ENCODE data around the gene GRIK2.

Gene GRIK2

DNA sequence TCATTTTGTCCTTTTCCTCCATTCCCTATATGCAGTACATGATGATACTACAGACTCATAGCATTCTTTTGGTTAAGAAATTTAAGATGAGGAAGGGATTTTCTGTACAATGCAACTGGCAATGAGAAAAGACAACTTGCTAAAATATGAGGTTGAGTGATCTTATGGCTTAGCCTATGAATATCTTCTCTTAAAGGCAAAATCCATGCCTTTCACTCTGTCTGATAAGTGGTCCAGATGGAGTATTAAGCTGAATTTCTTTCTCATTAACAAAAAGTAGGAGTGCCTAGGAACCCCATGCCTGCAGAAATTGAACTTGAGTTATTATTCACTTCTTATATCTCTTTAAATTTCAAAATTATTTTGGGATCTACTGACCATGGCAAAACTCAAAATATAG, 135.3 kb downstream of the GRIK2 start:
- no peak overlapping the region for H3K9ac ChIP-seq (ENCODE audit: low read length)
- H2BK120ac ChIP-seq (ENCODE audit: insufficient read depth, low read length, poor library complexity): no peak overlapping the region
- no peaks in the 10 kb centered on the region for H3K9me3 ChIP-seq (ENCODE audit: insufficient read depth, low read depth, low read length)
- no peak overlapping the region for H4K8ac ChIP-seq (ENCODE audit: low read depth, low read length)
- H2AFZ ChIP-seq (ENCODE audit: insufficient read depth, low read length, poor library complexity): no peak overlapping the region
- no peak overlapping the region for H3K14ac ChIP-seq (ENCODE audit: low read length)
- H2BK12ac ChIP-seq (ENCODE audit: low read length): no peak overlapping the region
- no peaks in the 10 kb centered on the region for H3K4me1 ChIP-seq (ENCODE audit: control insufficient read depth in 1 of 2, insufficient read depth in 2 of 2, low read length in 2 of 2)
- no peak overlapping the region for H2BK5ac ChIP-seq (ENCODE audit: low read depth, low read length, poor library complexity)
- no peak overlapping the region for H2AK5ac ChIP-seq (ENCODE audit: low read length)
- H3K18ac ChIP-seq (ENCODE audit: low read length): no peak overlapping the region
- H3K27me3 ChIP-seq (ENCODE audit: insufficient read depth, low read length): no peaks in the 10 kb centered on the region
- H3K4me2 ChIP-seq (ENCODE audit: low read length): no peak overlapping the region
- H4K12ac ChIP-seq (ENCODE audit: low read depth, low read length): no peak overlapping the region
- H3K4me3 ChIP-seq (ENCODE audit: low read depth, low read length): no peak overlapping the region
- H3K79me2 ChIP-seq (ENCODE audit: control insufficient read depth, insufficient read depth, low read length, poor library complexity): no peaks in the 10 kb centered on the region
- no peak overlapping the region for H3K27ac ChIP-seq (ENCODE audit: low read depth, low read length)
- H3K79me1 ChIP-seq (ENCODE audit: low read length): no peaks in the 10 kb centered on the region
- H4K91ac ChIP-seq (ENCODE audit: low read depth, low read length): no peak overlapping the region
- H3K36me3 ChIP-seq (ENCODE audit: control insufficient read depth in 1 of 2, insufficient read depth in 2 of 2, low read length in 2 of 2): no peaks in the 10 kb centered on the region
- H3K4ac ChIP-seq (ENCODE audit: low read depth, low read length): no peak overlapping the region
- no peak overlapping the region for H3K23ac ChIP-seq (ENCODE audit: low read length)
- no peak for DNase-seq

DNA sequence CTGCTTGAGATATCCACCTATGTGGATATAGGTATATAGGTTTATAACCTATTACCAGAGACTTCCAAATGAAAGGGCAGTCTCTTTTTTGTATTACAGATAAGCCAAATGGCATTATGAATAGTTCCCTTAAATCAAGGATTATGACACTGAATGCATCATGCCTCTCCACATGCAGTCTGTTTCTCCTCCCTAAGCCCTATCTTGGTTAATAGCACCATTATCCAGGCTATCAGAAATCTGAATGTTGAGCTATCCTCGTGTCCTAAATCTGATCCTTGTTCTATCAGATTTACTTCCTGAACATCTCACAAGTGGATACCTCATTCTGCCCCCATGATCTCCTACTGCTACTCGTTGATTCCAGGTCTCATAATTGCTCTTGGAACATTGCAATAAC, 138.0 kb downstream of the GRIK2 start:
- no CpG with 5 or more reads among the region's 2 CpGs for WGBS (ENCODE audit: extremely low coverage, insufficient coverage, insufficient read length)
- no peak overlapping the region for H3K27ac ChIP-seq (ENCODE audit: low read depth, low read length)
- no peaks in the 10 kb centered on the region for H3K79me1 ChIP-seq (ENCODE audit: low read length)
- H2AFZ ChIP-seq (ENCODE audit: insufficient read depth, low read length, poor library complexity): no peak overlapping the region
- no peak overlapping the region for H3K4me3 ChIP-seq (ENCODE audit: low read depth, low read length)
- no peak overlapping the region for H3K4me2 ChIP-seq (ENCODE audit: low read length)
- no peak overlapping the region for H3K9ac ChIP-seq (ENCODE audit: low read length)
- no peak overlapping the region for H3K14ac ChIP-seq (ENCODE audit: low read length)
- no peak overlapping the region for H3K4ac ChIP-seq (ENCODE audit: low read depth, low read length)
- no peaks in the 10 kb centered on the region for H3K36me3 ChIP-seq (ENCODE audit: control insufficient read depth in 1 of 2, insufficient read depth in 2 of 2, low read length in 2 of 2)
- no peaks in the 10 kb centered on the region for H3K27me3 ChIP-seq (ENCODE audit: insufficient read depth, low read length)
- DNase-seq: no peak
- no peak overlapping the region for H4K91ac ChIP-seq (ENCODE audit: low read depth, low read length)
- no peak overlapping the region for H2BK120ac ChIP-seq (ENCODE audit: insufficient read depth, low read length, poor library complexity)
- H4K8ac ChIP-seq (ENCODE audit: low read depth, low read length): no peak overlapping the region
- no peak overlapping the region for H3K23ac ChIP-seq (ENCODE audit: low read length)
- no peak overlapping the region for H2BK5ac ChIP-seq (ENCODE audit: low read depth, low read length, poor library complexity)
- H3K9me3 ChIP-seq (ENCODE audit: insufficient read depth, low read depth, low read length): no peaks in the 10 kb centered on the region
- no peak overlapping the region for H2AK5ac ChIP-seq (ENCODE audit: low read length)
- no peaks in the 10 kb centered on the region for H3K79me2 ChIP-seq (ENCODE audit: control insufficient read depth, insufficient read depth, low read length, poor library complexity)
- H4K12ac ChIP-seq (ENCODE audit: low read depth, low read length): no peak overlapping the region
- no peak overlapping the region for H3K18ac ChIP-seq (ENCODE audit: low read length)
- no peak overlapping the region for H2BK12ac ChIP-seq (ENCODE audit: low read length)
- H3K4me1 ChIP-seq (ENCODE audit: control insufficient read depth in 1 of 2, insufficient read depth in 2 of 2, low read length in 2 of 2): no peaks in the 10 kb centered on the region

DNA sequence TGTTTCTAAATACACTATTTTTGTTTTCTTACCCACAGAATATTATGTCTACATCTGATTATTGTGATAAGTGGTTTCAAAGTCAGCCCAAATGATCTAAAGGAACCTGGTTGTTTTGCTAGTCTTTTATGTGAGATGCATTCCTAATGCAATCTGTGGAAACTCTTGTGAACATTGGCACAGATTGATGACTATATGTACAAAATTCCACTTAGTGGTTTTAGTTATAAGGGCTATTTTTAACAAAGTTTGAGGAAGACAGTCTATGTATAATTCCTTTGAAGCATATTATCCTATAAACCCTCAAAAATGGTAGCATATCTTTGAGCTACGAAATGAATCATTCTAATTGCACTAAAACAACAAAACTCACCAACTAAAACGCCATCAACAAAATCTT, 140.9 kb downstream of the GRIK2 start:
- no peak overlapping the region for H3K9ac ChIP-seq (ENCODE audit: low read length)
- H3K4ac ChIP-seq (ENCODE audit: low read depth, low read length): no peak overlapping the region
- no peak overlapping the region for H2BK12ac ChIP-seq (ENCODE audit: low read length)
- H2BK5ac ChIP-seq (ENCODE audit: low read depth, low read length, poor library complexity): no peak overlapping the region
- no peak for DNase-seq
- no peaks in the 10 kb centered on the region for H3K9me3 ChIP-seq (ENCODE audit: insufficient read depth, low read depth, low read length)
- H2BK120ac ChIP-seq (ENCODE audit: insufficient read depth, low read length, poor library complexity): no peak overlapping the region
- no peaks in the 10 kb centered on the region for H3K27me3 ChIP-seq (ENCODE audit: insufficient read depth, low read length)
- H4K91ac ChIP-seq (ENCODE audit: low read depth, low read length): no peak overlapping the region
- H3K4me2 ChIP-seq (ENCODE audit: low read length): no peak overlapping the region
- no peak overlapping the region for H3K14ac ChIP-seq (ENCODE audit: low read length)
- H2AFZ ChIP-seq (ENCODE audit: insufficient read depth, low read length, poor library complexity): no peak overlapping the region
- H3K27ac ChIP-seq (ENCODE audit: low read depth, low read length): no peak overlapping the region
- H3K4me3 ChIP-seq (ENCODE audit: low read depth, low read length): no peak overlapping the region
- H4K12ac ChIP-seq (ENCODE audit: low read depth, low read length): no peak overlapping the region
- H3K36me3 ChIP-seq (ENCODE audit: control insufficient read depth in 1 of 2, insufficient read depth in 2 of 2, low read length in 2 of 2): no peaks in the 10 kb centered on the region
- H3K79me2 ChIP-seq (ENCODE audit: control insufficient read depth, insufficient read depth, low read length, poor library complexity): no peaks in the 10 kb centered on the region
- no peak overlapping the region for H2AK5ac ChIP-seq (ENCODE audit: low read length)
- H3K79me1 ChIP-seq (ENCODE audit: low read length): no peaks in the 10 kb centered on the region
- H4K8ac ChIP-seq (ENCODE audit: low read depth, low read length): no peak overlapping the region
- 100% methylated on average over 1 of the region's 2 CpGs for WGBS (ENCODE audit: extremely low coverage, insufficient coverage, insufficient read length)
- H3K18ac ChIP-seq (ENCODE audit: low read length): no peak overlapping the region
- no peaks in the 10 kb centered on the region for H3K4me1 ChIP-seq (ENCODE audit: control insufficient read depth in 1 of 2, insufficient read depth in 2 of 2, low read length in 2 of 2)
- H3K23ac ChIP-seq (ENCODE audit: low read length): no peak overlapping the region

DNA sequence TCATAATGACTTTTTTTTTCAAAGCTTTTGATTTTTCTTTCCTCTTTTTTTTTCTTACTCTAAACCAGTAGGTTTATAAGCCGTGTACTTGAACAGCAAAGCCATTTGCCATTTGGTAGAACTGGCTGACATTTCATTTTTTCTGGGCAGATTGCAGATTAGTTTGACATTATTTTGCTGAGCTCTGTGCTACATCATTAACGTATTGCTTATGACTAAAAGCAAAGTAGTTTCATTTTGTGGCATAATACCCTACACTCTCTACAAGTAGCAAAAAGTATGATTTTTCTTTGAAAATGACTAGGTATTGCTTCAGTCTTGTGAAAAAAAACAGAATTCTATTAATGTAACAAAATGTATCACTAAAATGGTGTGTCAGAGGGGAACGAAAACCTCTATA, 141.3 kb downstream of the GRIK2 start:
- Histone ChIP-seq H3K4ac (ENCODE audit: low read depth, low read length) (no peak overlapping the region), H2BK120ac (ENCODE audit: insufficient read depth, low read length, poor library complexity) (no peak overlapping the region), H3K18ac (ENCODE audit: low read length) (no peak overlapping the region), H3K27me3 (ENCODE audit: insufficient read depth, low read length) (no peaks in the 10 kb centered on the region), H4K91ac (ENCODE audit: low read depth, low read length) (no peak overlapping the region), H3K14ac (ENCODE audit: low read length) (no peak overlapping the region), H3K23ac (ENCODE audit: low read length) (no peak overlapping the region), H2BK12ac (ENCODE audit: low read length) (no peak overlapping the region), H3K4me3 (ENCODE audit: low read depth, low read length) (no peak overlapping the region), H4K8ac (ENCODE audit: low read depth, low read length) (no peak overlapping the region), H3K79me2 (ENCODE audit: control insufficient read depth, insufficient read depth, low read length, poor library complexity) (no peaks in the 10 kb centered on the region), H3K4me2 (ENCODE audit: low read length) (no peak overlapping the region), H4K12ac (ENCODE audit: low read depth, low read length) (no peak overlapping the region), H2AFZ (ENCODE audit: insufficient read depth, low read length, poor library complexity) (no peak overlapping the region), H3K9me3 (ENCODE audit: insufficient read depth, low read depth, low read length) (no peaks in the 10 kb centered on the region), H2BK5ac (ENCODE audit: low read depth, low read length, poor library complexity) (no peak overlapping the region), H3K27ac (ENCODE audit: low read depth, low read length) (no peak overlapping the region), H3K4me1 (ENCODE audit: control insufficient read depth in 1 of 2, insufficient read depth in 2 of 2, low read length in 2 of 2) (no peaks in the 10 kb centered on the region), H3K9ac (ENCODE audit: low read length) (no peak overlapping the region), H3K36me3 (ENCODE audit: control insufficient read depth in 1 of 2, insufficient read depth in 2 of 2, low read length in 2 of 2) (no peaks in the 10 kb centered on the region), H2AK5ac (ENCODE audit: low read length) (no peak overlapping the region), H3K79me1 (ENCODE audit: low read length) (no peaks in the 10 kb centered on the region)
- WGBS (ENCODE audit: extremely low coverage, insufficient coverage, insufficient read length): no CpG with 5 or more reads among the region's 3 CpGs
- DNase-seq: no peak

Measured in trophoblast cell (in vitro differentiated cells and primary cell).